ENCODE measurements around the gene GRM8.
A peak's percentile ranks its signal among the peaks of the same experiment; 100 is the strongest.

GRM8 gene

GRCh38 chr7:127251465-127252376 is 1.0 kb downstream of the GRM8 start:
- peak; percentile 32 for DNase-seq (ENCODE audit: low read depth)
- peak overlapping the region; percentile 69 for H3K4me3 ChIP-seq (ENCODE audit: low read depth, low read length)

GRCh38 chr7:127251036-127251464 is 1.7 kb downstream of the GRM8 start:
- DNase-seq (ENCODE audit: low read depth) = no peak
- no peak overlapping the region for H3K4me3 ChIP-seq (ENCODE audit: low read depth, low read length)
- TF ChIP-seq CTCF (IDR thresholded peaks at IDR 0.05; ENCODE audit: insufficient read depth, low read depth, low read length, missing control alignments) = no peak

More at GRCh38 chr7:127251465-127252376, 1.0 kb downstream of the GRM8 start:
- no peak for TF ChIP-seq CTCF (IDR thresholded peaks at IDR 0.05; ENCODE audit: insufficient read depth, low read depth, low read length, missing control alignments)

- TF ChIP-seq CTCF (IDR thresholded peaks at IDR 0.05; ENCODE audit: insufficient read depth, low read depth, low read length, missing control alignments) = no peak
- no peak overlapping the region for H3K4me3 ChIP-seq (ENCODE audit: low read depth, low read length)
- no peak for DNase-seq (ENCODE audit: low read depth)
Measured at GRCh38 chr7:127250312-127251035, 2.3 kb downstream of the GRM8 start.

- TF ChIP-seq CTCF (IDR thresholded peaks at IDR 0.05; ENCODE audit: insufficient read depth, low read depth, low read length, missing control alignments) = no peak
- DNase-seq (ENCODE audit: low read depth) = no peak
- no peak overlapping the region for H3K4me3 ChIP-seq (ENCODE audit: low read depth, low read length)
Measured at GRCh38 chr7:127245607-127246006, 7.1 kb downstream of the GRM8 start.

GRCh38 chr7:127245002-127245401 is 7.7 kb downstream of the GRM8 start:
- no peak for TF ChIP-seq CTCF (IDR thresholded peaks at IDR 0.05; ENCODE audit: insufficient read depth, low read depth, low read length, missing control alignments)
- no peak for DNase-seq (ENCODE audit: low read depth)
- no peak overlapping the region for H3K4me3 ChIP-seq (ENCODE audit: low read depth, low read length)

GRCh38 chr7:127239814-127240213 is 12.9 kb downstream of the GRM8 start:
- no peak overlapping the region for H3K4me3 ChIP-seq (ENCODE audit: low read depth, low read length)
- TF ChIP-seq CTCF (IDR thresholded peaks at IDR 0.05; ENCODE audit: insufficient read depth, low read depth, low read length, missing control alignments) = peak; percentile 46
- peak; percentile 20 for DNase-seq (ENCODE audit: low read depth)
